Stimulated activated naive CD8-positive, alpha-beta T cell treated with anti-CD3 and anti-CD28 coated beads, Interleukin-15, Interleukin-2, amounts not matched to agents 100 ng/mL and 50 ng/mL, for 24 hours (primary cell): ENCODE measurements around the gene SLC6A7.

ENCODE experiments used
- H3K27ac Mint-ChIP-seq: one replicate; pipeline ENCODE4 v1.8.0; 2021; ENCODE audit warnings: mild to moderate bottlenecking, mixed read lengths
- H3K27me3 Mint-ChIP-seq: one replicate; pipeline ENCODE4 v1.8.0; 2021; ENCODE audit warnings: mixed read lengths
- H3K36me3 Mint-ChIP-seq: one replicate; pipeline ENCODE4 v1.8.0; 2021; ENCODE audit warnings: low read depth, mixed read lengths
- H3K4me1 Mint-ChIP-seq: one replicate; pipeline ENCODE4 v1.8.0; 2021; ENCODE audit warnings: low read depth, mixed read lengths
- H3K4me3 Mint-ChIP-seq: one replicate; pipeline ENCODE4 v1.8.0; 2021; ENCODE audit warnings: mild to moderate bottlenecking, mixed read lengths
- H3K9me3 Mint-ChIP-seq: one replicate; pipeline ENCODE4 v1.8.0; 2021; ENCODE audit warnings: mixed read lengths

SLC6A7 gene

DNA sequence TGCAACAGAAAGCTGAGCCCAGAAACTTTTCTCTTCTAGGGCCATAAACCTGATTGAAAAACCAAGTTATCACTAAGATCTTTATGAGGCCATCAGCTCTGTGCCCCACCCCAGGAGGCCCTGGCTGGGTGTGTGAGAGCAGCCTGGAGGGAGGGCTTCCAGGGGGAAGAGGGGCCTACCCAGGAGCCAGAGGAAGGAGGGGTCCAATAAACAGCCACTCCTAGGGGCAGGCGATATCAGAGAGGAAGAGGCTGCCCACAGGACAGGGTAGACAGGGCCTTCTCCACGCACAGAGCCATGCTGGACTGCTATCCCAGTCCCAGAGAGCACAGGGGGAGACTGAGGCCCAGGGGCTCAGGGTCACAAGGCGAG lies 27.7 kb upstream of the SLC6A7 start:
- H3K36me3 Mint-ChIP-seq: no peaks in the 10 kb centered on the region
- no peak overlapping the region for H3K4me3 Mint-ChIP-seq
- no peak overlapping the region for H3K27ac Mint-ChIP-seq
- peaks cover 13% of the 10 kb centered on the region for H3K27me3 Mint-ChIP-seq
- no peaks in the 10 kb centered on the region for H3K9me3 Mint-ChIP-seq
- no peaks in the 10 kb centered on the region for H3K4me1 Mint-ChIP-seq

DNA sequence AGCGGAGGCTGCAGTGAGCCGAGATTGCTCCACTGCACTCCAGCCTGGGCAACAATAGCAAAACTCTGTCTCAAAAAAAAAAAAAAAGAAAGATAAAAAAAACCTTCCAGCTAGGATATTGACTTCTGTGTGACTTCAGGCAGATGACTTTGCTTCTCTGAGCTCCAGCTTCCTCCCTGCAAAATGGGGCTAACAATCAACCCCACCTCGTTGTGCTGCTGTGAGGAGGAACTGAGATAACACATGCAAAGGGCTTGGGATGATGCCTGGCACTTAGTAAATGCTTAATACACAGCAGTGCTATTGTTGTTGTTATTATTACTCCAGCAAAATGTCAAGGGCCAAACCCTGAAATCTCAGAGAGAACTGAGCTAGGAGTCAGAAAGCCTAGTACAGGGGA lies 26.8 kb upstream of the SLC6A7 start:
- Mint-ChIP-seq H3K9me3 (no peaks in the 10 kb centered on the region), H3K4me3 (no peak overlapping the region), H3K27ac (no peak overlapping the region), H3K27me3 (peaks cover 18% of the 10 kb centered on the region), H3K4me1 (no peaks in the 10 kb centered on the region), H3K36me3 (no peaks in the 10 kb centered on the region)

DNA sequence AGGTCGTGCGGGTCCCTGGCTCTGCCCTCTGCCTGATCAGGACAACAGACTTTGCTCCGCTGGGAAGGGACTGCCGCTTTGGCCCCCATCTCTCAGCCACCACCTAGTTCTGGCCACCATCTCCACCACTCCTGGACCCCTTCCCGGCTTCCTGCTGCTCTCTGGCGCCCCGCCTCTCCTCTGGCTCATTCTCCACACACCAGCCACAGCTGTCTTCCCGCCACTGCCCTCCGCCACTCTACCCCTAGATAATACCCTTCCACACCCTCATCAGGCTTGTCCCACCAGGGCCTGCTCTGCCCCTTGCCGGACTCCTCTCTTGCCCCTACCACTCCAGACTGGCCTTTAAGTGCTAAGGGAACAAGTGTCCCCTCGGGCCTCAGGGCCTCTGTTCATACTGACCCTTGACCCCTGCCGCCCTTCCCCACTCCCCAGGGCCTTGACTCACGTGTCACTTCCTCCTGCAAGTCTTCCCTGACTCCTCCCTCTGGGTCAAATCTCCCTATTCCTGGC lies 26.3 kb upstream of the SLC6A7 start:
- Mint-ChIP-seq H3K27ac (no peak overlapping the region), H3K4me1 (no peaks in the 10 kb centered on the region), H3K9me3 (no peaks in the 10 kb centered on the region), H3K4me3 (no peak overlapping the region), H3K27me3 (peaks cover 24% of the 10 kb centered on the region), H3K36me3 (no peaks in the 10 kb centered on the region)

DNA sequence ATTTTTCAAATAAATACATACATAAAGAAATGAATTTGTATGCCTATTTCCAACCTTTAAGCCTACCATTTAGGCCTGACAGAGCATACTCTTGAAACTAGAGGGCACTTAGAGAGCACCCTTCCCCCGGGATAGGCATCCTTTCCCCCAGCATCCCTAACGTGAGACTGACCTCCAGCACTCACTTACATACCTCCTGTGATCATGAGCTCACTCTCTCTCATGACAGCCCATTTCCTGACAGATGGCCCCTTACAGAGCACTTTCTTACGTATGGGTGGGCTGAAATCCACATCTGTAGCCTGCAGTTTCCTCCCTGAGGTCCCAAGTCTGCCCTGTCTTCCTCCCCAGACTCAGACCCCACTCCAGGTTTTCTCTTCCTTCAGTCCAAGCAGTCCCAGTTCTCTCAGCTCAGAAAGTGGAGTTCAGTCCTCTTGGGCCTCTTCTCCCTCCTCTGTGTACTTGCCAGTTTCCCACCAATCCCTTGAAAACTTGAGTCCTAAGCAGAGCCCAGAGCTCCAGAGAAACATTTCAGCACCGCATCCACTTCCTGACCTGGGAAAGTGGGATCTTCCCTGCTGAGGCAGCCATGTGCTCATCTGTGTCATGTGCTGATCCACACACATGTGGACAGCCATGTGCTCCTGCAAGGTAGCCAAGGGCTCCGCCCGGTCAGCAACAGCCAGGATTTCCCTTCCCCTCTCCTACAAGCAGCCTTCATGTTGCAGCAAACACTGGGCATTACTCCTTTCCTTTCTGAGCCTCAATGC lies 25.5 kb upstream of the SLC6A7 start:
- Mint-ChIP-seq H3K9me3 (no peaks in the 10 kb centered on the region), H3K27ac (no peak overlapping the region), H3K36me3 (no peaks in the 10 kb centered on the region), H3K4me3 (no peak overlapping the region), H3K4me1 (no peaks in the 10 kb centered on the region), H3K27me3 (peaks cover 29% of the 10 kb centered on the region)

DNA sequence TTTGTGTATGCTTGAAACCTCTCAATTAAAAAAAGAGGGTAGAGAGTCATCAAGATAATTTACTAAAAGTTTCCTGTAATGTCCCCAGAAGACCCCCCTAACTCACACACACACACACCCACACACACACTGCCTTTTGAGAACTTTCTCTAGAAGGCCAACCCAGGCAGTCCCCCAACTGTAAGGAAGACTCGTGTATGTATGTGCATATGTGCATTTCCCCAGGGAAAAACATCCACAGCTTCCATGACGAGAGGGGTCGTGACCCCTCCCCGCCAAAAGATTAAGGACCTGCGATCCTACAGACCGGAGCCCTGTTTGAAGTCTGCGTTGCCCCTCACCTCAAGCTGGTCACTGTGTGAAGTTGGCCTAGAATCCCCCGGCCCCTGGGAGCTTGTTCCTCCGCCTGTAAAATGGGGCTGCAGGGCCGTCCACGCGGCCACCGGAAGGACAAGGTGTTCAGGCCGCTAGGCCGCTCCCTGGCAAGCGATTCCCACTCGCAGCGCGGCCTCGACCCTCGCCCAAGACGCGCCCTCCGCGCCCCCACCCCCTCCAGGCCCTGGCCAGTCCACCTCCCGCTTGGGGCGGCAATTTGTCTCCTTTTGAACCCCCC lies 23.7 kb upstream of the SLC6A7 start:
- Mint-ChIP-seq H3K9me3 (no peaks in the 10 kb centered on the region), H3K27me3 (peaks cover 46% of the 10 kb centered on the region), H3K27ac (no peak overlapping the region), H3K4me3 (no peak overlapping the region), H3K4me1 (no peaks in the 10 kb centered on the region), H3K36me3 (no peaks in the 10 kb centered on the region)

DNA sequence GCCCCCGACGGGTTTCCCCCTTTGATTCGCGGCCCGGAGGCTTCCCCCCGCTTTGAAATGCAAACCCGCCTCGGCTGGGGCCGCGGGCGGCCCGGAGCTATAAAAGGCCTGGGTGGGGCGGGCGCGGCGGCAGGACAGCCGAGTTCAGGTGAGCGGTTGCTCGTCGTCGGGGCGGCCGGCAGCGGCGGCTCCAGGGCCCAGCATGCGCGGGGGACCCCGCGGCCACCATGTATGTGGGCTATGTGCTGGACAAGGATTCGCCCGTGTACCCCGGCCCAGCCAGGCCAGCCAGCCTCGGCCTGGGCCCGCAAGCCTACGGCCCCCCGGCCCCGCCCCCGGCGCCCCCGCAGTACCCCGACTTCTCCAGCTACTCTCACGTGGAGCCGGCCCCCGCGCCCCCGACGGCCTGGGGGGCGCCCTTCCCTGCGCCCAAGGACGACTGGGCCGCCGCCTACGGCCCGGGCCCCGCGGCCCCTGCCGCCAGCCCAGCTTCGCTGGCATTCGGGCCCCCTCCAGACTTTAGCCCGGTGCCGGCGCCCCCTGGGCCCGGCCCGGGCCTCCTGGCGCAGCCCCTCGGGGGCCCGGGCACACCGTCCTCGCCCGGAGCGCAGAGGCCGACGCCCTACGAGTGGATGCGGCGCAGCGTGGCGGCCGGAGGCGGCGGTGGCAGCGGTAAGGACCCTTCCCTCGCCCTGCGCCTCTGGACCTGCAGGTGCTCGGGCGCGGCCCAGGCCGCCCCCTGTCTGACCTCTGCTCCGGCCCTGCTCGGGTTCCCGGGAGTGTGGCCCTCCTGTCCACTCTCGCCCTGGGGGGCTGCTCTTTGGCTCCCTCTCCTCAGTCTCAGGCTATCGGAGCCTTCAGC lies 23.0 kb upstream of the SLC6A7 start, which contains the start of gene CDX1:
Gene CDX1, plus strand, starts transcription at position 129 of the 862 bp plus-strand sequence. Its CDS starts 99 bp downstream, at position 228.
- Mint-ChIP-seq H3K27me3 (peaks cover 48% of the 10 kb centered on the region), H3K27ac (no peak within 1 kb of the TSS), H3K4me3 (no peak within 1 kb of the TSS), H3K36me3 (no peaks in the 10 kb centered on the region), H3K4me1 (no peaks in the 10 kb centered on the region), H3K9me3 (no peaks in the 10 kb centered on the region)

DNA sequence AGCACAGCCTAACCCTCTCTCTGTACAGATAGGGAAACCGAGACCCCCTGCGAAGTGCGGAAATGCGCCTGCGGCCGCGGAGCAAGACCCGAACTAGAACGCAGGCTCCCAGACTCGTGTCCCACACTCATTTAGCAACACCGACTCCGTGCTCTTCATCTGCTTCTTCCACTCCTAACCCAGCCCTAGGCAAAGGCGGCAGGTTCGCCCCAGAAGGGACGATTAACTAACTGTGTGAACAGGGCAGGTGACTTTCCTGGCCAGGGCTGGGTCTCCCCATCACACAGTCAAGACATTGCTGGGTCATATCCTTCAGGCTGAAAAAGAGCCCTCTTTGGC lies 22.4 kb upstream of the SLC6A7 start:
- Mint-ChIP-seq H3K36me3 (no peaks in the 10 kb centered on the region), H3K4me1 (no peaks in the 10 kb centered on the region), H3K9me3 (no peaks in the 10 kb centered on the region), H3K27me3 (peaks cover 51% of the 10 kb centered on the region), H3K27ac (no peak overlapping the region), H3K4me3 (no peak overlapping the region)

DNA sequence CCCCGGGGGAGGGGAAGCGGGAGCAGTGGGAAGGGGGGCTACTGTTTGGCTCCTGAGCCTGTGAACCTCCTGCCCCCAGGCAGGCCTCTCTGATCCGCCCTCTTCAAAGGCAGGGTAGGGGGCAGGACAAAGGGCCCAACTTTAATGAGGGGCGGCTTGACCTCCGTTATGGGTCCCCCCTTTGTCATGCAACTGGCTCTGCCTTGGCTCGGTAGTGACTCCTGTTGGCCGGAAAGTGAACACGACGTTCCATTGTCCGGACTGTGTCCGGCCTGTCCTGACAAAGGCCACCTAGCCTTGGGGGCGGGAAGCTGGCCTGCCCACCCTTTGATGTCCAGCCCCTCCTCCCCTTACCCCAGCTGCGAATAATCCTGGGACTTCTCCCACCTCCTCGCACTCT lies 22.0 kb upstream of the SLC6A7 start:
- Mint-ChIP-seq H3K9me3 (no peaks in the 10 kb centered on the region), H3K36me3 (no peaks in the 10 kb centered on the region), H3K27me3 (peaks cover 51% of the 10 kb centered on the region), H3K4me1 (no peaks in the 10 kb centered on the region), H3K4me3 (no peak overlapping the region), H3K27ac (no peak overlapping the region)

DNA sequence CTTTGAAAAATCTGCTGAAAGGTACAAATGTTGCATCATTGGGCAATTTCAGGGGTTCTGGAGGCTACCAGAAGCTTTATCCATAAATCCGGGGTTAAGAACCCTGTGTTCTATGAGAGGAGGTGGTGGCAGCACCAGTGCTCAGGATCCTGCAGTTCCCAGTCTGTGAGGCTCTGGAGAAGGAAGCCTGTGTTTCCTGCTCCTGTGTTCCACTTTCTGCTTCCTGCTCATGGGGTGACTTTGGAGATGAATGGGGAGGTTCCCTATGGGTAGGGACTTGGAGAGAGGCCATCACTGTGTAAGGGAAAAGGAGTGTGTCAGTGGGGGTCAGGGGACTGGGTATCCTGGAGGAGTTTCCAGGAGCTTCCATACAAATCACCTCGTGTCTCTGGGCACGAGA lies 21.0 kb upstream of the SLC6A7 start:
- H3K27ac Mint-ChIP-seq: no peak overlapping the region
- no peaks in the 10 kb centered on the region for H3K4me1 Mint-ChIP-seq
- H3K36me3 Mint-ChIP-seq: no peaks in the 10 kb centered on the region
- no peak overlapping the region for H3K4me3 Mint-ChIP-seq
- H3K27me3 Mint-ChIP-seq: peaks cover 57% of the 10 kb centered on the region
- H3K9me3 Mint-ChIP-seq: no peaks in the 10 kb centered on the region

DNA sequence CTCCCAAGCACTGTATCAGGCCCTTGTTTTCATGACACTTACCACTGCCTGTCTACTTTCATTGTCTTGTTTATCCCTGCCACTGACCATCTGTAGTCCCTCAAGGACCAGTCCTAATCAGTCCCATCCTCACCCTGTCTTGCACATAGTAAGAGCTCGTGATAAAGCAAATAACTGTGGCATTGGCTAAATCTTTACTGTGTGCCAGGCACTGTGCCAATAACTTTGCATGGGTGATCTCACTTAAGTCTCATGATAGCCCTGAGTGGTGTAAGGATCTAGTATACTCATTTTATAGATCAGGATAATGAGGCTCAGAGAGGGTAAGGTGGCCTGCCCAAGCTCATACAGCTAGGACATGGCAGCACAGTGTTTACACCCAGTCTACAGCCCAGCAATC lies 17.7 kb upstream of the SLC6A7 start:
- H3K36me3 Mint-ChIP-seq: no peaks in the 10 kb centered on the region
- no peak overlapping the region for H3K27ac Mint-ChIP-seq
- H3K4me1 Mint-ChIP-seq: no peaks in the 10 kb centered on the region
- peaks cover 44% of the 10 kb centered on the region for H3K27me3 Mint-ChIP-seq
- no peak overlapping the region for H3K4me3 Mint-ChIP-seq
- H3K9me3 Mint-ChIP-seq: no peaks in the 10 kb centered on the region

DNA sequence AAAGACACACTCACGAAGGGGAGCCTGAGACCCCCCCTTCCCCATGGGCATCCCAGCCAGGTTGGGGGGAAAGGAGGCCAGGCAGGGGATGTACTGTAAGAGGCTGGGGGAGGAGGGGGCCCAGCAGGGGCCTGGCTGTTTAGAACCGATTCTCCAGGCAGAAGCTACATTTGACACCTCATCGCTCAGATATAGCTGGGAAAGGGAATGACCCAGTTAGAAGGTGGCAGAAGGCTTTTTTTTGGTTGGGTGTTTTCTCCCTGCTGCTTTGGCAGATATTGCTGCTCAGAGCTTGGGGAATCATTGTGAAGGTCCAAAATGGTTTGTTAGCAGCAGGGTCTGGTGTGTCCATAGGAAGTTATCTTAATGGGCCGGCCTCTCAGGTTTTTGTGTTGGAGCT lies 17.3 kb upstream of the SLC6A7 start:
- Mint-ChIP-seq H3K36me3 (no peaks in the 10 kb centered on the region), H3K9me3 (no peaks in the 10 kb centered on the region), H3K4me3 (no peak overlapping the region), H3K4me1 (no peaks in the 10 kb centered on the region), H3K27ac (no peak overlapping the region), H3K27me3 (peaks cover 41% of the 10 kb centered on the region)

DNA sequence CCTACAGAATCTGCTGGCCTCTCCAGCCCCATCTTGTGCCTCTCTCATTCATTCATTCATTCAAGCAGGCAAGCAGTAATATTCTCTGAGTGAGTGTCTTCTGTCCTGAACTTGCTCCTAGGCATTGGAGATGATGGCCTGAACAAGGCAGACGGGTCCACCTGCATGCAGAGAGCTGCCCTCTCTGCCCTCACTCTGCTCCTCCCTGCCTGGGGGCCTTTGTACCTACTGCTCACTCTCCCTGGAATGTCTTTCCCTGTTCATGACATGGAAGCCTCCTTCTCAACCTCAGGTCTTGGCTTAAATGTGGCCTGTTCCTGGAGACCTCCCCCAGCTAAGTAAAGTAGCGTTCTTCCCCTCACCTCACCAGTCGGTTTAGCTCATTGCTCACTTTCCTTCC lies 16.7 kb upstream of the SLC6A7 start:
- Mint-ChIP-seq H3K9me3 (no peaks in the 10 kb centered on the region), H3K4me3 (no peak overlapping the region), H3K4me1 (no peaks in the 10 kb centered on the region), H3K27me3 (peaks cover 37% of the 10 kb centered on the region), H3K36me3 (no peaks in the 10 kb centered on the region), H3K27ac (no peak overlapping the region)

DNA sequence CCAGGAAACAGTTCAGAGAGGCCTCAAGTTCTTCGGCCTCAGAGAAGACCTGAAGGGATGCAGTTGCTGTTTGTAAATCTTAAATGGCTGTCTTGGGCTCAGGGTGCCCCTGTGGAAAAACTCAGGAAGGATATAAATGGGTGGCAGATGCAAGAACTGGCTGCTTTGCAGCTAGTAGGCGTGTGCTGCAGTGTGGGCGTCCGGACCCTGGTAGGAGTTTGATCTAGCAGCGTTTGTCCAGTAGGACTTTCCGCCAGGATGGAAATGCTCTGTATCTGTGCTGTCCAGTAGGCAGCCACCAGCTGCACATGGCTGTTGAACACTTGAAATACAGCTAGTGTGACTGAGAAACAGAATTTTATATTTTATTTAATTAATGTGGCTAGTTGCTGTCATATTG lies 15.6 kb upstream of the SLC6A7 start:
- Mint-ChIP-seq H3K4me3 (no peak overlapping the region), H3K9me3 (no peaks in the 10 kb centered on the region), H3K27ac (no peak overlapping the region), H3K27me3 (peaks cover 28% of the 10 kb centered on the region), H3K36me3 (no peaks in the 10 kb centered on the region), H3K4me1 (no peaks in the 10 kb centered on the region)

DNA sequence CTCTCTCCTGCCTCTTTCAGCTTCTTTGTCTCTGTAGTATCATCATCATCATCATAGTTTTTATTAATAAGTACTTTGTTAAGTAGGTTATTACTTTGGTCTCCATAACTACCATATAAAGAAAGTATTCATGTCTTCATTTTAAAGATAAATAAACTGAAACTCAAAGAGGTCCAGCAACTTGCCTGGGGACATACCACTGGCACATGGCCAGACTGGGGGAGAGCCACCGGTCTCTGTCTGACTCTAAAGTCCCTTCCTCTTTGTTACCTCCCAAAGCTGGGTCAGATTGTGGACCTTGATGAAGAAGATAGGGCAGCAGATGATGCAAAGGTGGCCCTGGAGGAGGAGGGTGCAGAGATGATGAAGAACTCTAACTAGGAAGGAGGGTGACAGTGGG lies 14.8 kb upstream of the SLC6A7 start:
- no peaks in the 10 kb centered on the region for H3K4me1 Mint-ChIP-seq
- no peaks in the 10 kb centered on the region for H3K9me3 Mint-ChIP-seq
- no peaks in the 10 kb centered on the region for H3K36me3 Mint-ChIP-seq
- H3K27me3 Mint-ChIP-seq: peaks cover 21% of the 10 kb centered on the region
- H3K27ac Mint-ChIP-seq: no peak overlapping the region
- H3K4me3 Mint-ChIP-seq: no peak overlapping the region

DNA sequence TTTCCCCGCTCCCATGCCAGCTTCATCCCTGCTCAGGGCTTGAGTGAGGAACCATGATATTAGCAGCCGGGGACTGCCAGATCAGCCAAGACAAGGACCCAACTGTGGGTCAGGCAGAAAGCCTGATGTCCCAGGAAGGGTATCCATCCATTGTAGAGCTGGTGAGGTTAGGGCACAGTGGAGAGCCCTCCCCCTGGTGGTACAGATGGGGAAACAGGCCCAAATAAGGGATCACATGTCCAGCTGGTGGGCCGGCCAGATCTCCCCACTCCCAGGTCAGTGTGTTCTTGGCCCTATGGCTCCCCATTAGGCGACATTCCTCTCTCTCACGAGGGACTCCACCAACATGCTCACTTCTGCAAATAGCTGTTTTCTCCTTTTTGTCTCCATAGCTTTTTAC lies 14.3 kb upstream of the SLC6A7 start:
- H3K27ac Mint-ChIP-seq: no peak overlapping the region
- no peaks in the 10 kb centered on the region for H3K4me1 Mint-ChIP-seq
- peaks cover 17% of the 10 kb centered on the region for H3K27me3 Mint-ChIP-seq
- no peaks in the 10 kb centered on the region for H3K36me3 Mint-ChIP-seq
- no peak overlapping the region for H3K4me3 Mint-ChIP-seq
- H3K9me3 Mint-ChIP-seq: no peaks in the 10 kb centered on the region
